Measurements from ENCODE around the gene CD151.

Gene CD151

DNA sequence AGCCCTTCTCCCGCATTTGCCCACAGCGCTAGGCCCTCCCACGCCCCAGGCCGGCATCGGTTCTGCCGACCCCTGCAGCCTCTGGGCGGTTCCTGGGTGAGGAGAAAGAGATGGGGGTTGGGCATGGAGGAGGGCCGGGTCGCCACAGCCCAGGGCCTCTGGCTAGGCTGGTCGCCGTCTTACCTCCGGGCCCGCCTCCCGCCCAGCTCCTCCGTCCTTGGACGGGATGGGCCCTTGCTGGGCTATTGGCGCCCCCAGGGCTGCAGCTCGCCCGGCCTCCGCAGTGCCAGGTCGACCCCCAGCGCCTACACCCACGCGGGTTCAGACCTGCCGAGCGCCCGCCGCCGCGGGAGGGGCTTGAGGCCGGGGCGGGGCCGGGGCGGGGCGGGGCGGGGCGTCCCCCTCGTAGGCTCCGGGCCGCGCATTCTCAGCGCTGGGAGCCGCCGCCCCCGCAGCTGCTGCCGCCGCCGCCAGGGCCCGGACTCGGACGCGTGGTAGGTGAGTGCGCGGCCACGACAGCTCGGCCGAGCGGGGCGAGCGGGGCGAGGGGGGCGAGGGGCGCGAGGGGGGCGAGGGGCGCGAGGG is at the start of gene CD151:
CD151 (plus strand) TSS at position 424 of the 585 bp plus-strand sequence. CDS start 3,118 bp downstream, outside the sequence.
- DNase-seq (ENCODE audit: low spot score), result peak; percentile 50

DNA sequence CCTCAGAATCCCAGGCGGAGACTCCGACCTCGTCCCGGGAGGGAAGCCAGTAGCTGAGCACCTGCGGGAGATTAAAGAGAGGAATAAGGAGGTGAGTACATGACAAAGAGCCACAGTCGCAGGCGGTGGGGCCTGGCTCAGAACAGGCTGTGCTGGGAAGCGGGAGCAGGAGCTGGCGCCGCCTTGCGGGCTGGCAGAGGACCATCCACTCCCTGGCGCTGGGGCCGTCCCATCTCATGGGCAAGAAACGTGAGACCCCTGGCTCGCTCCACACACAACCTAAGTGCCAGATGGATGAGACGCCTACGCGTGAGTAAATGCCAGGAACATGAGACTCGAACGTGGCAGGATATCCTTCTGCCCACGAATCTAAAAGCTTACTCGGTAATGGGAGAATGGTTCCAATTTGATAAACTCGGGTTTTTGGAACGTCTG is 49.2 kb upstream of the CD151 start:
- no peak for DNase-seq (ENCODE audit: low spot score)

DNA sequence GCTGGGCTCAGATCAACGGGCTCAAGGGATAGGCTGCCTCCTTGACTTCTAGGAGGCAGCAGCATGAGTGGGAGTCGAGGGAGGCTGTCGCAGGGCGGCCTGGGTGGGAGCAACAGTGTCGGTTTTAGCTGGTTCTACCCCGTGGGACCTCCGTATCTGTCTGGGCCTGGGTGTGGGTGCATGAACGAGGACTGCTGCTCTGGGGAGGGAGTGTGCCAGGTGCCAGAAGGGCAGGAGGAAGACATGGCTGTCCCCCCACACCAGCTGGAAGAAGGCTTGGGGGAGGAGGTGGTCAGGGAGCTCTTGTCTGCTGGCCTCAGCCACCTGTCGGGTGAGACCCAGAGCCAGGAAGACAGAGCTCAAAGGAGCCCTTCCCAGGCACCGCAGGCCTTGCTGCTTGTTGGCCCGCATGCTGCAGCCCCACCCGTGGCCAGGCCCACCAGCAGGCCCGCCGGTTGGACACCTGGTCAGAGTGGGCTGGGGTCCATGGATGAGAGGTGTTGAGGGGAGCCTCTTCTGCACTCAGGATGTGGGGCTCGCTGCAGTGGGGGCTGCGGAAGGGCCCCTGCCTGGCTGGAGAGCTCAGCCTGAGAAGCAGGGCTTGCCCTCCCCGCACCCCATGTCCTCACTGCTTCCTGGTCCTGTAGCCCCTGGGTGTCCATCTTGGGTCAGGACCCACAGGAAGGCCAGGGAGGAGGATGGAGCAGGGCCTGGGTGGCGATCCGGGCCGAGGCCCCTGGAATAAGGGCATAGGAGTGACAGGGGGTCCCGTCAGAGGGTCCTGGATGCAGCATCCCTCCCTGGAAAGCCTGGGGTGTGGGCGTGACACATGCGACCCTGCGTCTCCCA is 46.3 kb upstream of the CD151 start:
- DNase-seq (ENCODE audit: low spot score), result no peak

DNA sequence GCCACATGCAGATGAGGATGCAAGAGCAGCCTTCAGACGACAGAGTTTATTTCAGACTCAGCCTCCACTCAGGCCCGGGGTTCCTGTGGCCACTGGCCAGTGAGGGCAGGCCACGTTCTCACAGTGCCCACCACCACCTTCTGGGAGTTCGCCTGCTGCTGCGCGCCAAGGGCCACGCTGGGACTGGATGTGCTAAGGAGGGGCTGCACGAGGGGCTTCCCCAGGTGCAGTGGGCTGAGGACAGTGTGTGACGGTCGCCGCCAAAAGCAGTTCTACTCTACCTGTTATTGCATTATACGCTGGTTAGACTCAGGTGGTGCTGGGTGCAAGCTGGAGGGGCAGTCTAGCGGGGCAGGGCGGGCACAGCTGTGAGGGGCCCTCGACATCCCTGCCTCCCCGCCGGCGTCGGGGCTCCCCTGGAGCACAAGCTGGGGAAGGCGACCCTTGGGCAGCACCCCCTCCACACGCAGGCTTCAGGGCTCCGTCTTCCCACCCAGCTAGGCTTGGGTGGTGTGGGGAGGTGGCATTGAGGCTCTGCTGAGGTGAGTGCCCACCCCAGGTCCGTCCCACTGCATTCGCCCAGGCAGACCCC is 45.6 kb upstream of the CD151 start:
- DNase-seq (ENCODE audit: low spot score), result no peak

DNA sequence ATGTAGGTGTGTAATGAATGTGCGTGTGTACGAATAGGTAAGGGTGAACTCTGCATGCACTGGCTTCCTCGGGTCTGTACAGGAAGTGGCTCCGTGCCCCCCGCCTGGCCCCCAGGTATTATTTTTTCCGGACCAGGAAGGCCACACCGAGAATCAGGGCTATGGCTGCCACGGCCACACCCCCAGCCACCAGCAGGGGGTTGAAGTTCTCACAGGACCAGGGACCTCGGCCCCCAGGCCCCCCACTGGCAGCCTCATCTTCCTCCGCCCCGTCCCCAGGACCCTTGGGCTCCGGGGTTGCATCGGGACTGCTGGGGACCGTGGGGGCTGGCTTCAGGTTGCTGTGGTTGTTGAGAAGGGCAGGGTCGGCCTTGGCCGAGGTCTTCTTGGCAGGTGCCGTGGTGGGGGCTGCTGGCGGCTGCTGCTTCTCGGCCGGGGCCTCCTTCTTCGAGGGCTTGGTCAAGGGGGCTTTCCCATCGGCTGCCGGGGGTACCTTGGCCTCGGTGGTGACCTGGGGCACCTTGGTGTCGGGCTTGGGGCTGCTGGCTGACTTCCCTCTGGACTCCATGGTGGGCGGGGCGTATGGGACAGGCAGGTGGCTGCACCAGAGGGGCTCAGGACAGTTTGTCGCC is 44.6 kb upstream of the CD151 start:
- DNase-seq (ENCODE audit: low spot score), result no peak

DNA sequence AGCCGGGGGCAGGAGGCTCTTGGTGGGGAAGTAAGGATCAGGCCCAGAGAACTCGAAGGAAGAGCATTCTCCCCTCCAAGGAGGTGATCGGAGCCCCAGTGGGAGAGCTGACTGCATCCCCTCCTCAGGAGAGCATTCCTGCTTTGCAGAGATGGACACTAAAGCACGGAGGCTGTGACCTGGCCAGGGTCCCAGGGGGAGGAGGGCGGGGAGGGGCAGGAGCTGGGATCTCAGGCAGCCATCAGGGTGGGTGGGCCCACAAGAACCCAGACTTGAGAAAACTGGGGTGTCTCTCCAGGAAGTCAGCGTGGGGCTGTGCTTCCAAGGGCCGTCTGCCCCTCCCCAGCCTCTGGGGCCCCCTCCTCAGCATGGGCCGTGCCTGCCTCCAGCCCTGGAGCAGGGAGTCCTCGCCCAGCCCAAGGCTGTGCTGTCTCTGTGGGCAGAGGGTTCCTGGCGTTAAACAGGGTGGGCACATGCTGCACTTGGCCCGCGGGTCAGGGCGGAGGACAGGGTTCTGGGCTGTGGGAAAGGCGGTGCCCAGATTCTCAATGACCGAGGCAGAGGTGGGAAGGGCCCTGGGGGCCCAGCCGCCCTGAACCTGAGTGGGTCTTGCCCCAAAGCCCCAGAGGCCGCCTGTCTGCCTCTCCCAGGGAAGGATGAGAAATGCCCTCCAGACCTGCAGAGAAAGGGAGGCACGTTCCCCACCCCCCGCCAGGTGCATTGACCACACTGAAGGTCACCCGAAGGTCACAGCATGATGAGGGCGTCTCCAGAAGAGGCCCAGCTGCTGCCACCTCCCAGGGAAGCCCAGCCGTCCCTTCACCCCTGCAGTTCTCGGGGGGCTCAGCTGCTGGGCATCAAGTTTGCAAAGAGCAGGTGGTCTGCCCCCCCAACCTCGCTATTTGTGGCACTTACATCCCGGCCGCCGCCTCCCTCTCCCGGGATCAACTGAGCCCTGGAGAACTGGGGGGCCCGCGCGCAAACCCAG is 43.5 kb upstream of the CD151 start:
- no peak for DNase-seq (ENCODE audit: low spot score)

DNA sequence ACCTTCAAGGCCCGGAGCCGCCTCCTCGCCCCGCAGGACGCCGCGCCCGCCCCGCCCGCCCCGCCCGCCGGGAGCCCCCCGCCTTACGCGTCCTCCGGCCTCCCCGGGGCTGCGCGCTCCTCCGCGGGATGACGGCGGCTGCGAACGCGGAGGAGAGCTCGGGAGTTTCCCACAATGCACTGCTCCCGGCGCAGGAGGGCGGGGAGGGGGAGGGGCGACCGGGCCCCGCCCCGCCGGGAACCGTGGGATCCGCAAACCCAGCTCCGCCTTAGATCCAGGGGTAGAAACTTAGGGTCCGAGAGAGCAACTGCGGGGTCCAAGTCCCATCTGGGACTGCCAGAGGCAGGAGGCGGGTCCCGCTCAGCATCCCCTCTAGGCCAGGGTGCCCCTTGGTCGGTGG is 42.8 kb upstream of the CD151 start, which contains the start of gene CEND1:
CEND1 (minus strand) TSS at position 148 of the 400 bp plus-strand sequence. CDS start 1,514 bp downstream, outside the sequence.
- no peak for DNase-seq (ENCODE audit: low spot score)

DNA sequence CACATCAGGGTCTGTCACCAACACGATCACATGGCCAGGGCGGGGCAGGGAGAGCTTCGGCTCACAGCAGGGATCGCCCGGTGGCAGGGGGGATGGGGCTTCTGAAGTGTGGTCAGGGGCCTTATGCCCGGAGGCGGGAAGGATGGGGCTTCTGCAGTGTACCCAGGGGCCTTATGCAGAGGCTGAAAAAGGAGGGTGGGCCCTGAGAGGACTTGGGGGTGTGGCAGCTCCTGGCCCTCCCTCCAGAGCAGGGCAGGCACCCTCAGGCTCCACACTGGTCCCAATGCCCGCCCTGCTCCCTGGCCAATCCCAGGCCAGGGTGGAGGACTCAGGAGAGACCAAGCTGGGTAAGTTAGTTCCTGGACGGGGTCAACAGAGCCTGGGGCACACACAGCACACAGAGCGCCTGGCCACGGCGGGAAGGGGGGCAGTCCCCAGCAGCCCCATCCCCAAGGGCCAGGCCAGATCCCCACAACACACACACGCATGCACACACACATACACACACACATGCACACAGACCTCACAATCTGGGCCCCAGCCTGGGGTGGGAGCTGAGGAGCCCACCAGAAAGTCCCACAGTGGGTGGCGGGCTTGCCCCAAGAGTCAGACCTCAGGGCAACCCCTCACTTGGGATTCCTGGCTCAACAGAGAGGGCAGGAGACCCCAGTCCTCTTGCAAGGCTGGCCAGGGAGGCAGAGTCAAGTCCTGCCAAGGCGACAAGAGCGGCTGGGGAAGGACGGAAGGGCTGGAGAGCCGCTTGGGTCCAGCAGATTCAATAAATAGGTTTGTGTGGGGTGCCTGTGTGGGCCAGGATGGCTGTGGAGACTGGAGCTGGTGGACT is 41.8 kb upstream of the CD151 start:
- DNase-seq (ENCODE audit: low spot score), result no peak

DNA sequence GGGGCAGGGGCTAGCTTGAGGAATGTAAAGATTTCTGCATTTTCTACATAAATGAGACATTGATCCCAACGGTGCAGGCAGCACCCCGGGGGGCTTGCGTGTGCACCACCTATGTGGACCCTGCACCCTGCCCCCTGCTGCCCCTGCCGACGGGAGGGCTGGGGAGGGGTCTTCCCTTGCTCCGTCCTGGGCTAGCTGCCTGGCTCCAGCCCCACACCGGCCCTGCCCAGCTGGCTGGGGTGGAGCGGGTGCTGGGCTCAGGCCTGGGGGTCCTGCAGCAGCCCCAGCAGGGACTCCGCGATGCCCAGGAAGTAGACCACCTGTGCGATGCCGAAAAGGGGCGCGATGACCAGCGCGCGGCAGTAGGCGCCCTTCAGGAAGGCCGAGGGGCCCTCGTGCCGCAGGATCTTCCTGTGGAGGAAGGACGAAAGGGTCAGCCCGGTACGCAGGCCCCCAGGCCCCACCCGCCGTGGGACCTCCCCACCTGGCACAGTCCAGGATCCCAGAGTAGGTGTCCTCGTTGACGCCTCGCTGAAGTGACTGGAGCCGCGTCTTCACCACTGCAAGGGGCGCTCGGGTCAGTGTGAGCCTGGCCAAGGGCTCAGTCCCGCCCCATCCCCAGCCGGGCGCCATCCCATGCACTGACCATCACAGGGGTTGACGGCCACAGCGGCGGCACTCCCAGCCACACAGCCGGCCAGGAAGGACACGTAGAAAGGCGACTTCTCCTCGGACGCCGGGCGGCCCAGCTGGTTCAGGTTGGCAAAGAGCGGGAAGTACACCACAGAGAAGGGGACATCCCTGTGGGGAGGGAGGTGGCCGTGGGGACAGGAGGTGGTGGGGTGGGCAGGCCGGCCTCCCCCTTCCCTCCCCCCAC is 40.9 kb upstream of the CD151 start:
- no peak for DNase-seq (ENCODE audit: low spot score)

DNA sequence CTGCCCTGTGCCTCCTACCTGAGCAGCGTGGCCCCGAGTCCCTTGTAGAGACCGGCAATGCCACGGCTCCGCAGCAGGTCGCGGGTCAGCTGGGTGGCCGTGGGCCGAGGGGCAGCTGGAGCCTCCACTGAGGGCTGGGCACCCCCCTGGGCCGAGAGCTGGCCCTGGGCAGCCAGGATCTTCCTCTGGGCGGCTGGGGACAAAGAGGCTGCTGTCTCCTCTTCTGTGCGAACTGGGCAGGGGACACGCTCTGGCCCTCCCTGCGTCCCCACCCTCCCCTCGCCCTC is 40.3 kb upstream of the CD151 start:
- DNase-seq (ENCODE audit: low spot score), result no peak

DNA sequence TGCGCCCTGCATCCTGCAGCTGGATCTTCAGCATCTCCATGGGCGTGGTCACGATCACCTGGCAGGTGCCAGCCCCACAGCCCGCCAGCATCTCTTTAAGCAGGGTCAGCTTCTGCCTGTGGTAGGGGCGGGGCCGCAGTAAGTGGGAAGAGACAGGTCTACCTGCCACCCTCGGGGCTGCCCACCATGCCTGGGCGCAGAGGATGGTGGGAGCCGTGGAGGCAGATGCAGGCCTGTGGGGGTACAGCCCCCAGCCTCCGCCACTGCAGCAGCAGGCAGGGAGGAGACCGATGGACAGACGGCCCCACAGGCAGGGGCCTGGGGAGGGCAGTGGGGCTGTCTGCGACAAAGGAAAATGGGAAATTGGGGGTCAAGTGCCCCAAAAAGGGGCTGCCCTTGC is 39.9 kb upstream of the CD151 start:
- DNase-seq (ENCODE audit: low spot score), result no peak

DNA sequence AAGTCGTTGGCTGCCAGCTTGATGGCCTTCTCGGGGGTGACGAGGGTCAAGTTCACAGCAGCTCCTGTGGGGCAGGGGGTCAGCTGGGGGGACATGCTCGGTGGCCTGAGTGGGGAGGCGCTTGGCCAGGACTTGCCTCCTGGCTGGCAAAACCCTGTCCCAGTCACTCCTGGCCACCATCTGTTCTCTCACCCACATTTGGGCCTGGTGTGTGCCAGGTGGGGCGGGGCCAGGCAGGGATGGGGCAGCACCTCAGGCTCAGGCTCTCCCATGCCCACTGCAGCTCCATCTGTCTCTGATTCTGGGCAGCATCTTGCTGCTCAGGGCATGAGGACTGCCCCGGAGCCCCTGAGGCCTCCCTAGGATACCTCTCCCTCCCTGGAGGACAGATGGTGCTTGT is 39.2 kb upstream of the CD151 start:
- DNase-seq (ENCODE audit: low spot score), result no peak

DNA sequence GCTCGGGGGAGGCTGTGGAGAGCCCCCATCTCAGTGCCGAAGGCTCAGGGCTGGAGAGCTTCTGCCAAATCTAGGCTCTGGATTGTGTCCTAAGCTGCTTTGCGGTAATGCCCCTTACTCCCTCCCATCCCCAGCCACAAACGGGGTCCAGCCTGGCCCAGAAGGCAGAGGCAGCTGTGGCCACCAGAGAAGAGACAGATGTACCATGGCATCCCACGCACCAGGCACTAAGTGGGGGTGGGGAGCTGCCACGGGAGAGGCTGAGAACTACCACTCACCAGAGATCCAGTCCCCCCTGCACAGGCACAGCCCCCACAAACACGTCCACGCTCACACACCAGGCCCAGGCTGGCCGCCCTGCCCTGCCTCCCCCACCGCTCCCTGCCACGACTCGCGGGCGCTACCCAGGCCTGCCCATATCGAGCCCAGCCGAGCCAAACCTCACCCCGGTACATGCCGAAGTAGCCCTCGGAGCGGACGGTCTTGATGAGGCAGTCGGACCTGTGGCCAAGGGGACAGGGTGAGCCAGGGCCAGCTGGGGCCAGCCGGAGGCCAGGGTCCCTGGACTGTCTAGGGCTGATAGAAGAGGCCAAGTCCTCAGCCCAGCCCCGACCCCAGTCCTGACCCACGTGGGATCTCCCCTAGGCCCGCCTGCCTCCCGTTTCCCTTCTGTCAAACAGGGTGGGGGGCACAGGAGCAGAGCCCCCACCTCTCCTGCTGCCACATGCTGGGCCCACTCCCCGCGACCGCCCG is 38.6 kb upstream of the CD151 start:
- no peak for DNase-seq (ENCODE audit: low spot score)

DNA sequence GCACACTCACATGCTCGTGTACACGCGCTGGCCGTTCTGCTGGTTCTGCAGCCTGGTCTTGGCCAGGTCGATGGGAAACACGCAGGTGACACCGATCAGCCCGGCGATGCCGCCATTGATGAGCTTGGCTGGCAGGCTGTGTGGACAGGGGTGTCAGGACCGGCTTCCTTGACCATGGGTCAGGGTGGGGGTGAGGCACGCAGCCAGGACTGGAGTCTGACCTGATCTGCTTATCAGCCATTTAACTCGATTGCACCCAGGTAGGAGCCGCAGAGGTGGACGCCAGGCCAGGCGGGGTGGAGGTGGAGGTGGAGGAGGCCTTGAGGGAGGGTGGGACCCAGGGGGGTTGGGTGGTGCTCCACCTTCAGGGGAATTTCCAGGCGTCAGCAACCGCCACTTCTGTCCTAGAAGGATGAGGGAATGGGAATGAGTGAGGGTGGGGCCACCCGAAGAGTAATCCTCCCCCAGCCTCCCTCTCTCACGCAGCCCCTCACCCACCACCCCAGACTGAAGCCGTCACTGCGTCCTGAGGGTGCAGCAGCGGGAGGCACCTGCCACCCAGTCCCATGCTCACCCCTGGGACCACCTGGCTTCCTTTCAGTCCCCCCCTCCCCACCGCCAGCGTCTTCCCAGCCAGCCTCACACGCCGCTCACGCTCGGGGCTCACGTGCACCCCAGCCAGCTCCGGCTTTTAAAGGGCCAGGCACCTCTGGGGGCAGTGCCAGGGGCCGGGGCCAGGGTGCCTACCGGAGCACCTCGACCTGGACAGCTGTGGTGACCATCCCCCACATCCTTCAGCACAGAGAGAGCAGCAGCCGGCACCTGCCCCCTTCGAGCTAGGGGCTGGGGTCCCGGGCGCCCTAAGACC is 37.8 kb upstream of the CD151 start:
- DNase-seq (ENCODE audit: low spot score), result no peak

DNA sequence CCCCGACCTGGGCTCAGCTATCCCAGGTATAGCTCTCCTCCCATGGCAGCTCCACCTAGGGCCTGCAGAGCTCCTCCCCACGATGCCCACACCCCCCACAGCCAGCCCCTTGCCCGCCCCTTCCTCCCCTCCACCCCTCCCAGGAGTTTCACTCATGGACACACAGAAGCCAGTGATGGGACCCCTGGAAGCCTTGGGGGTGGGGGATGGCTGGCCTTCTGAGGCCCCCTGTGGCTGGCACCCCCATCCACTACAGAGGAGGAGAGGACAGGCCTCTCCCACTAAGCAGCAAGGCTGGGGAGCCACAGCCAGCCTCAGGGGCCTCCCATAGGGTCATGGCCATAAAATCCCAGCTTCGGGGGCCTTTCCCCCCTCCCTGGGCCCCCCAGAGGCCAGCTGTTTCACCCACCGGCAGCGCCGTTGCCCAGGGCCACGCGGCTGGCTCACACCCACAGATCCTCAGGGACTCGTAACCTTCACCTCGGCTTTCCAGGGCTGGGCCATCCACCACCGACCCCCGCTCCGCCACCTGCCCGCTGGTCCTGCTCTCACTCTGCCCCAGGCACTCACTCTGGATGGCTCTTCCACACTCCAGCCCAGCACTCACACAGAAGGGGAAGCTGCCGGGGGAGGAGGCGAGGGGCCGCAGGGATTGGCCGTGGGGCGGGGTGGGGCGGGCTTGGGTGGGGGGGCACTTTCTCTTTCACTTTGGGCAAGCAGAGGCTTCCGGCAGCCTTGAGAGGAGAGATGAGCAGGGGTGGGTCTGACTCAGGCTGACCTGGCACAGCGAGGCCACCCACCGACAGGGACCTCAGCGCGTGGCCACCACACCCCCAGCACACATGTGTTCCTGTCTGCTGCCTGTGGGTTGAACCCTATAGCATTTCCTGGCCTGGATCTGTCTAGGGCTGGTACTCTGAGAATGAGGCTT is 36.9 kb upstream of the CD151 start:
- peak; percentile 85 for DNase-seq (ENCODE audit: low spot score)

DNA sequence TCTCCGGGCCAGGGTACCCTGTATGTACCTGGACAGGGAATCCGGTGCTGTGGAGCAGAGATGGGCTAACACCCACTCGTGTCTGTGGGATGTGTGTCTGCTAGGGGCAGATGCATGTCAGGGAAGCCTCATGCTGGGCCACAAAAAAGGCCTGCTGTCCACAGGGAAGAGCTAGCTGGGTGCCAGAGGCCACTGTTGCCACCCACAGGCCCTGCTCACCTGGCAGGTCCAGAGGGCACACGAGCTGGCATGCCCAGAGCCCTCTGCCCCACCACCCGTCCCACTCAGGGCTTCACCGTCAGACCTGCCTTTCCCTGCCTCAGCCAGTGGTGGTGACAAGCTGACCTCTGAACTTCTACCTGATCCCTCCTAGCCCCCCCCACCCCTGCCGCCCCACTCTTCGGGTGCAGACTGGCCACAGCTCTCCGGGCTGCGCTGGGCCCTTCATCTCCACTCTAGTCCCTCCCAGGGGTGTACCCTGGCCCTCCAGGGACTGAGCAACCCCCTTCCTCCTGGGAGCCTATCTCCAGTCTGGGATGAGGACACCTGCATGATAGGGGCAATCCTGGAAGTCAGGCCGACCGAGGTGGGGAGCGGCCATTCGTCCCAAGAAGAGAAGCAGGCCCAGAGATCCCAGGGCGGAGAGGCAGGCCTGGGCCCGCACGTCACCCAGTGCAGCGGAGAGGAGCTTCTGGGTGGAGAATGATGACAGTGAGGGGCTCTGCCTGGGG is 36.0 kb upstream of the CD151 start:
- no peak for DNase-seq (ENCODE audit: low spot score)
